Neutrophil (primary cell): ENCODE measurements around the gene TMUB1.
A peak's percentile ranks its signal among the peaks of the same experiment; 100 is the strongest.

Experiments used
- H3K27ac ChIP-seq: fragments of 200-600 bp; sonication (generic); 2 replicates; pipeline ENCODE4 v1.5.1; 2016; ENCODE audit warnings: mild to moderate bottlenecking, moderate library complexity
- H3K27me3 ChIP-seq: fragments of 200-600 bp; sonication (generic); 2 replicates; pipeline ENCODE4 v1.6.0; 2016; ENCODE audit warnings: mild to moderate bottlenecking
- H3K36me3 ChIP-seq: fragments of 200-600 bp; sonication (generic); 2 replicates; pipeline ENCODE4 v1.5.1; 2017
- H3K4me1 ChIP-seq, 2 experiments: fragments of 200-600 bp in 1 of 2; sonication (generic) in 1 of 2; 1 replicate in 1 of 2; 2 replicates in 1 of 2; pipeline versions ENCODE4 v1.5.1 to v1.6.1; 2013 to 2016; ENCODE audit warnings: low read depth in 1 of 2, low read length in 1 of 2, mild to moderate bottlenecking in 1 of 2, moderate library complexity in 1 of 2; ENCODE audit not compliant: control insufficient read depth in 1 of 2, insufficient read depth in 1 of 2
- H3K4me3 ChIP-seq, 2 experiments: fragments of 200-600 bp in 1 of 2; sonication (generic) in 1 of 2; 1 replicate in 1 of 2; 2 replicates in 1 of 2; pipeline ENCODE4 v1.5.1; 2013 to 2016; ENCODE audit warnings: low read depth in 1 of 2, low read length in 1 of 2, mild to moderate bottlenecking in 1 of 2, moderate library complexity in 1 of 2
- H3K9me3 ChIP-seq: fragments of 200-600 bp; sonication (generic); 2 replicates; pipeline ENCODE4 v1.5.1; 2016
- TF ChIP-seq, protein P1 (sequence below): fragments of 200-600 bp; sonication (generic); IDR thresholded peaks from 2 replicates; pipeline ENCODE4 v1.5.1; 2016; ENCODE audit warnings: antibody characterized with exemption

The TMUB1 gene

GRCh38 chr7:151091431-151091830, 8.1 kb upstream of the TMUB1 start:
- no peaks in the 10 kb centered on the region for H3K36me3 ChIP-seq
- no peak overlapping the region for H3K27ac ChIP-seq
- H3K4me1 ChIP-seq = peaks cover 31 to 33% of the 10 kb centered on the region in 2 experiments
- TF ChIP-seq, protein P1, sequence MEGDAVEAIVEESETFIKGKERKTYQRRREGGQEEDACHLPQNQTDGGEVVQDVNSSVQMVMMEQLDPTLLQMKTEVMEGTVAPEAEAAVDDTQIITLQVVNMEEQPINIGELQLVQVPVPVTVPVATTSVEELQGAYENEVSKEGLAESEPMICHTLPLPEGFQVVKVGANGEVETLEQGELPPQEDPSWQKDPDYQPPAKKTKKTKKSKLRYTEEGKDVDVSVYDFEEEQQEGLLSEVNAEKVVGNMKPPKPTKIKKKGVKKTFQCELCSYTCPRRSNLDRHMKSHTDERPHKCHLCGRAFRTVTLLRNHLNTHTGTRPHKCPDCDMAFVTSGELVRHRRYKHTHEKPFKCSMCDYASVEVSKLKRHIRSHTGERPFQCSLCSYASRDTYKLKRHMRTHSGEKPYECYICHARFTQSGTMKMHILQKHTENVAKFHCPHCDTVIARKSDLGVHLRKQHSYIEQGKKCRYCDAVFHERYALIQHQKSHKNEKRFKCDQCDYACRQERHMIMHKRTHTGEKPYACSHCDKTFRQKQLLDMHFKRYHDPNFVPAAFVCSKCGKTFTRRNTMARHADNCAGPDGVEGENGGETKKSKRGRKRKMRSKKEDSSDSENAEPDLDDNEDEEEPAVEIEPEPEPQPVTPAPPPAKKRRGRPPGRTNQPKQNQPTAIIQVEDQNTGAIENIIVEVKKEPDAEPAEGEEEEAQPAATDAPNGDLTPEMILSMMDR = no peak
- H3K4me3 ChIP-seq = no peak overlapping the region
- no peaks in the 10 kb centered on the region for H3K9me3 ChIP-seq
- peaks cover 29% of the 10 kb centered on the region for H3K27me3 ChIP-seq

DNA sequence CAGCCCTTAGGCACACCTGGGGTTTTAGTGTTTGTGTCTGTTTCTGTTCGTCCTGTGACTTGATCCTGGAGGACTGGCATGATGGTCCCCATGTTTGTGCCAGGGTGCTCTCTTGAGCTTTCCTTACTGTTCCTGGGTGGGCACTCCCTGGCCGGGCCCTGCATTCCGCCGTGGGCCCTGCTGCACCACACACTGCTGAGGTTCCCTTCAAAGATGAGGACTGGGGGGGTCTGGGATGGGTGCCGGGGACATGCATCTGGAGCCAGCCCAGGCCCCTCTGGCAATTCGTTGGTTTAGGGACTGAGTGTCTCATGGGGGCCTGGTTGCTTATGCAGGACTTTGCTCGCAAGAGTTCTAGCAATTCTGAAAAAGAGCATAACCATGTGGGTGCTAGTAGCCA, 7.7 kb upstream of the TMUB1 start:
- peaks cover 32 to 33% of the 10 kb centered on the region in 2 experiments for H3K4me1 ChIP-seq
- H3K9me3 ChIP-seq = no peaks in the 10 kb centered on the region
- H3K27me3 ChIP-seq = peaks cover 29% of the 10 kb centered on the region
- H3K36me3 ChIP-seq = no peaks in the 10 kb centered on the region
- no peak overlapping the region for H3K4me3 ChIP-seq
- H3K27ac ChIP-seq = no peak overlapping the region
- TF ChIP-seq, protein P1 = no peak

DNA sequence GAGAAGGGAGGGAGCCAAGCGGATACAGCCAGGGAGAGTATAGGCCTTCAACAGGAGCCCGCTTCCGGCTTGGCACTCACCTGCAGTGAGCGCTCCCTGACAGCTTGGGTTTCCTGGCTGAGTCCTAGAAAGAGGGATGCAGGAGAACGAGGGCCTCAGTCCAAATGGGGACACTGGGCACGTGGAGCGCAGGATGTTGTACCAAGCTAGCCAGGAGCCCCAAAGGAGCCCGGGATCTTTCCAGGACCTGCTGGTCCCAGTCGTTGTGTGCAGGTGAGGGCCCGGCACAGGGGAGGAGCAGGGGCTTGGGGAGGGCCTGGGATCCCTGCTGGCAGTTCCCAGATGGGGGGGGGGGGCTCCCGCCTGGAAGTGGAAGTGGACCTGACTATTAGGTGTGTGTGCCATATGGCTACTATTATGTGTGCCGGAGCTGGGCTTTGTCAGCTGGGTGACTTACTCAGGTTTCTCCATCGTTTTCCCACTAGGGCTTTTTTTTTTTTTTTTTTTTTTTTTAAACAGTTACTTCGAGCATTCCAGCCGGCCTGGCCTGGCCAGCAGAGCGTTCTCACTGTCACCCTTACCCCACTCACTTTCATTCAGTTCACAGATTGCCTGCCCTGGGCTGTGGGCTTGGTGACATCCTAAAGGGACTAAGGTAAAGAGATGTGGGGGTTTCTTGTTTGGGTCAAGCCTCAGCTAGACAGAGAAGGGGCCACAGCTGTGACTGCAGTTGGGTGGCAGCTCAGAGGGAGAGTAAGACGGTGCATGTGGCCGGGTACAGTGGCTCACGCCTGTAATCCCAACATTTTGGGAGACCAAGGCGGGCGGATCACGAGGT, 6.8 kb upstream of the TMUB1 start:
- Histone ChIP-seq H3K36me3 (no peaks in the 10 kb centered on the region), H3K27ac (peak overlapping the region; percentile 64), H3K9me3 (no peaks in the 10 kb centered on the region), H3K4me3 (peak overlapping the region in 1 of 2 experiments; percentile 62), H3K4me1 (peaks cover 38 to 39% of the 10 kb centered on the region in 2 experiments), H3K27me3 (peaks cover 38% of the 10 kb centered on the region)
- TF ChIP-seq, protein P1 = no peak

GRCh38 chr7:151088856-151089699, 5.8 kb upstream of the TMUB1 start:
- peak overlapping the region; percentile 64 for H3K27ac ChIP-seq
- no peaks in the 10 kb centered on the region for H3K36me3 ChIP-seq
- peaks cover 38 to 39% of the 10 kb centered on the region in 2 experiments for H3K4me1 ChIP-seq
- peak overlapping the region; percentile 62 to 79 for H3K4me3 ChIP-seq
- TF ChIP-seq, protein P1 = no peak
- H3K27me3 ChIP-seq = peaks cover 49% of the 10 kb centered on the region
- H3K9me3 ChIP-seq = no peaks in the 10 kb centered on the region

DNA sequence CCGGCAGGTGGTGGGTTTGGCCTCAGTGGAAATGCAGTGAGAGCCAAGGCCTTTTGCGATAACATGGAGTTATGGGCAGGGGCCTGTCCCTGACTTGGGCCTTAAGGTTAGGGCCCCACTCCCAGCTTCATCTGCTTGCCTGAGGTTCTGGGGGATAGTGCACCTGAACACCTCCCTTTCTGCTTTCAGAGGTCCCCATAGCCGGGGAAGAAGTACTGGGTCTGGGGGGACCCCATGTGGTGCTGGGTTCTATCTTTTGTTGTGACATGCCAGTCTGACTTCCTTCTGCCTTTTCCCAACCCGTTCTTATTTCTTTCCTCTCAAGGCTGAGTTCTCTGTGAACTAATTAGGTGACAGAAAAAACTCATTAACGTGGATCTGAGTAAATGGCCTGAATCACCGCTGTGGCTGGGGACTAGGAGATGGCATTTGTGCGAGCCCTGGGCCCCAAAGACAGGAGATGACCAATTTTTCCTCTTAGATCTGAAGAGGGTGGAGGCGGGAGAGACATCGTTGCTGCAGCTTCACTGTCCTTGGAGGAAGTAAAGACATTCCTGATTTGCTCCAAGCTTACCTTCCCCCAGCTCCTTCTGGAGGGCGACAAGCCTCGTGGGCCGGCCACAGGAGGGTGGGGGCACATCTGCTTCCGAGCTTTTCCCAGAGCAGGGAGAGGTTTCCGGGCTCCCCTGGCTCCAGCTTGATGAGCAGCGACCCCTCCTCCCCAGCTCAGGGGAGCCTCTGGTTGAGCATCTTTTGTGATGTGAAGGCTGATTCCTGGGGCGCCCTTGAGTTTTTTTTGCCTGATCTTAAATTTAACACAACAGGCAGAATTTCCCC, 4.9 kb upstream of the TMUB1 start:
- Histone ChIP-seq H3K4me1 (peaks cover 43 to 44% of the 10 kb centered on the region in 2 experiments), H3K4me3 (peak overlapping the region; percentile 62 to 79), H3K9me3 (no peaks in the 10 kb centered on the region), H3K36me3 (no peaks in the 10 kb centered on the region), H3K27ac (peak overlapping the region; percentile 64), H3K27me3 (peaks cover 52% of the 10 kb centered on the region)
- TF ChIP-seq, protein P1 = no peak
